ENCODE data around the gene SORCS2.
A peak's percentile ranks its signal among the peaks of the same experiment; 100 is the strongest.

Gene SORCS2

GRCh38 chr4:7192252-7193029 is at the start of gene SORCS2:
SORCS2 (plus strand) TSS chr4:7192538.
- DNase-seq (ENCODE audit: low spot score), result peak; percentile 77

GRCh38 chr4:7144374-7145290 is 47.7 kb upstream of the SORCS2 start:
- FAIRE-seq (no peak), DNase-seq (ENCODE audit: low spot score) (no peak)

More at GRCh38 chr4:7192252-7193029, at the start of gene SORCS2:
- FAIRE-seq, result no peak

- no peak for DNase-seq (ENCODE audit: low spot score)
- no peak for FAIRE-seq
These were observed 46.9 kb upstream of the SORCS2 start for GRCh38 chr4:7145291-7145934.

GRCh38 chr4:7146059-7146785 is 46.1 kb upstream of the SORCS2 start:
- DNase-seq (ENCODE audit: low spot score), result no peak
- FAIRE-seq, result no peak

- DNase-seq (ENCODE audit: low spot score), result no peak
- no peak for FAIRE-seq
These were observed 45.6 kb upstream of the SORCS2 start for GRCh38 chr4:7146786-7147115.

GRCh38 chr4:7147261-7147660 is 45.1 kb upstream of the SORCS2 start:
- DNase-seq (ENCODE audit: low spot score), result no peak
- FAIRE-seq, result no peak

- FAIRE-seq, result no peak
- no peak for DNase-seq (ENCODE audit: low spot score)
These were observed 44.6 kb upstream of the SORCS2 start for GRCh38 chr4:7147661-7148310.

GRCh38 chr4:7148337-7148736 is 44.0 kb upstream of the SORCS2 start:
- no peak for DNase-seq (ENCODE audit: low spot score)
- no peak for FAIRE-seq

- DNase-seq (ENCODE audit: low spot score) (no peak), FAIRE-seq (no peak)
These were observed 42.2 kb upstream of the SORCS2 start for GRCh38 chr4:7150036-7150635.

GRCh38 chr4:7151668-7152227 is 40.6 kb upstream of the SORCS2 start:
- FAIRE-seq (no peak), DNase-seq (ENCODE audit: low spot score) (no peak)

GRCh38 chr4:7153711-7154110 is 38.6 kb upstream of the SORCS2 start:
- no peak for FAIRE-seq
- no peak for DNase-seq (ENCODE audit: low spot score)

GRCh38 chr4:7154351-7154981 is 37.9 kb upstream of the SORCS2 start:
- FAIRE-seq (no peak), DNase-seq (ENCODE audit: low spot score) (no peak)

- DNase-seq (ENCODE audit: low spot score), result no peak
These were observed 36.7 kb upstream of the SORCS2 start for GRCh38 chr4:7155590-7156071.

GRCh38 chr4:7156328-7156727 is 36.0 kb upstream of the SORCS2 start:
- no peak for FAIRE-seq

More at GRCh38 chr4:7155590-7156071, 36.7 kb upstream of the SORCS2 start:
- no peak for FAIRE-seq

GRCh38 chr4:7156761-7157488 is 35.4 kb upstream of the SORCS2 start:
- DNase-seq (ENCODE audit: low spot score) (no peak), FAIRE-seq (no peak)

More at GRCh38 chr4:7156328-7156727, 36.0 kb upstream of the SORCS2 start:
- DNase-seq (ENCODE audit: low spot score), result no peak

GRCh38 chr4:7157666-7158065 is 34.7 kb upstream of the SORCS2 start:
- no peak for FAIRE-seq

GRCh38 chr4:7158081-7158750 is 34.1 kb upstream of the SORCS2 start:
- DNase-seq (ENCODE audit: low spot score), result no peak

More at GRCh38 chr4:7157666-7158065, 34.7 kb upstream of the SORCS2 start:
- DNase-seq (ENCODE audit: low spot score), result no peak

GRCh38 chr4:7158991-7159390 is 33.3 kb upstream of the SORCS2 start:
- DNase-seq (ENCODE audit: low spot score) (no peak), FAIRE-seq (no peak)

More at GRCh38 chr4:7158081-7158750, 34.1 kb upstream of the SORCS2 start:
- FAIRE-seq, result no peak
